Naive B cell (primary cell): ENCODE data around the gene LRRC74B. TPM values are rescaled to one million over a fixed set of nuclear protein-coding genes. Genes with fewer than 3 reads are reported as not detected.
"Not testable (repeated sequence)": the region's sequence is repeated elsewhere in the genome, so short reads cannot be mapped to it uniquely, and the experiment has no call there.

Source experiments
- ATAC-seq, 2 donors: fragments of 150-1000 bp; cut with Tn5 transposase; 2 replicates each; pipeline ENCODE4 v1.10.0; 2021; ENCODE audit warnings: low read depth in 2 of 2, mild to moderate bottlenecking in 2 of 2, moderate library complexity in 2 of 2
- DNase-seq: peaks from one replicate; pipeline ENCODE4 v3.0.0; 2022
- H3K27ac Mint-ChIP-seq, 6 donors: one replicate each; pipeline ENCODE4 v1.8.0; 2020 to 2022; ENCODE audit warnings: mild to moderate bottlenecking in 6 of 6, mixed read lengths in 6 of 6, moderate library complexity in 5 of 6, inconsistent platforms in 2 of 6
- H3K27me3 Mint-ChIP-seq, 3 donors: one replicate each; pipeline ENCODE4 v1.8.0; 2021 to 2022; ENCODE audit warnings: mixed read lengths in 3 of 3, mild to moderate bottlenecking in 1 of 3
- H3K36me3 Mint-ChIP-seq, 2 donors: one replicate each; pipeline ENCODE4 v1.8.0; 2020 to 2022; ENCODE audit warnings: mixed read lengths in 2 of 2, inconsistent platforms in 1 of 2, mild to moderate bottlenecking in 1 of 2
- H3K4me1 Mint-ChIP-seq, 3 donors: one replicate each; pipeline ENCODE4 v1.8.0; 2020 to 2022; ENCODE audit warnings: mixed read lengths in 3 of 3, inconsistent platforms in 1 of 3, mild to moderate bottlenecking in 1 of 3, moderate library complexity in 1 of 3
- H3K4me3 Mint-ChIP-seq, 8 donors: one replicate each; pipeline ENCODE4 v1.8.0; 2020 to 2022; ENCODE audit warnings: mild to moderate bottlenecking in 8 of 8, mixed read lengths in 8 of 8, moderate library complexity in 8 of 8, inconsistent platforms in 2 of 8
- H3K9me3 Mint-ChIP-seq, 7 donors: one replicate each; pipeline ENCODE4 v1.8.0; 2020 to 2022; ENCODE audit warnings: mixed read lengths in 7 of 7, mild to moderate bottlenecking in 5 of 7, inconsistent platforms in 2 of 7, moderate library complexity in 1 of 7
- polyA plus RNA-seq, 6 donors: library from polyadenylated mRNA; unstranded; fragments of 300-500 nt; fragmentation: Illumina TruSeq; gene quantifications; one replicate each; pipeline ENCODE4 v1.2.3, GENCODE V29; 2021; ENCODE audit warnings: low read depth in 6 of 6

Gene LRRC74B
- polyA plus RNA-seq, 6 donors from 2014 or later: not detected

DNA sequence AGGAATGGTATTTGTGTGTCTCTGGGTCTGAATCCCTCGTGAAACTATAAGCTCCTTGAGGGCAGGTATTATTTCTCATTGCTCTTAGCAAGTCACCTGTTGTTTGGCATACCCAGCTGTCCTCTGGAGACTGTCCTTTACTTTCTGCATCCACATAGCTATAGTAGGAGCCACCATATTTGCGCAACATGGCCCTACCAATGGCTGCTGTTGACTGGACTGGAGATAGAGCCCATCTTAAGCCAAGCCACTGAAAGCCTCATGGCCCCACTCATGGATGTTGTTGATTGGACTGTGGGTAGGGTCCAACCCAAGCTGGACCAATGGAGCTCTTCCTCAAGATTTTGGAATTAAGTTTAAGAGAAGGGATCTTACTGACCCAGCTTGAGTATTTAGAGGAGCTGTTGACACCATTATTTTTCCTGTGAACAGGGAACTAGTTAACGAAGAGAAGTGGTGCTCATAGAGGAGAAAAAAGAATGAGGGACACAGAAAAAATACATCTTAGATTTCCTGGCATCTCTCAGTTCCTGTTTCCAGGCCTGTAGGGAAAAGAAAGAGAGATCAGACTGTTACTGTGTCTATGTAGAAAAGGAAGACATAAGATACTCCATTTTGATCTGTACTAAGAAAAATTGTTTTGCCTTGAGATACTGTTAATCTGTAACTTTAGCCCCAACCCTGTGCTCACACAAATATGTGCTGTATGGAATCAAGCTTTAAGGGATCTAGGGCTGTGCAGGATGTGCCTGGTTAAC, 47.2 kb downstream of the LRRC74B start:
- Mint-ChIP-seq H3K4me3 (peak overlapping the region in 1 of 8 donors; percentile 9), H3K36me3 (peaks cover 0 to under 1% of the 10 kb centered on the region in 2 donors), H3K9me3 (no peaks in the 10 kb centered on the region), H3K4me1 (no peaks in the 10 kb centered on the region), H3K27ac (no peak overlapping the region), H3K27me3 (peaks cover 2 to 3% (median 2%) of the 10 kb centered on the region in 3 donors)
- DNase-seq (no peak), ATAC-seq (no peak)

GRCh38 chr22:21093555-21094137, 47.9 kb downstream of the LRRC74B start:
- H3K9me3 Mint-ChIP-seq, H3K36me3 Mint-ChIP-seq, ATAC-seq, DNase-seq, H3K4me1 Mint-ChIP-seq, H3K27me3 Mint-ChIP-seq, H3K4me3 Mint-ChIP-seq, H3K27ac Mint-ChIP-seq: not testable (repeated sequence)

GRCh38 chr22:21094911-21095772, 49.4 kb downstream of the LRRC74B start:
- no peak overlapping the region for H3K4me3 Mint-ChIP-seq
- DNase-seq: no peak
- H3K9me3 Mint-ChIP-seq: no peaks in the 10 kb centered on the region
- ATAC-seq: no peak
- H3K4me1 Mint-ChIP-seq: no peaks in the 10 kb centered on the region
- H3K27me3 Mint-ChIP-seq: peaks cover 0 to 18% (median 14%) of the 10 kb centered on the region in 3 donors
- no peak overlapping the region for H3K27ac Mint-ChIP-seq
- H3K36me3 Mint-ChIP-seq: peaks cover 3 to 7% of the 10 kb centered on the region in 2 donors

DNA sequence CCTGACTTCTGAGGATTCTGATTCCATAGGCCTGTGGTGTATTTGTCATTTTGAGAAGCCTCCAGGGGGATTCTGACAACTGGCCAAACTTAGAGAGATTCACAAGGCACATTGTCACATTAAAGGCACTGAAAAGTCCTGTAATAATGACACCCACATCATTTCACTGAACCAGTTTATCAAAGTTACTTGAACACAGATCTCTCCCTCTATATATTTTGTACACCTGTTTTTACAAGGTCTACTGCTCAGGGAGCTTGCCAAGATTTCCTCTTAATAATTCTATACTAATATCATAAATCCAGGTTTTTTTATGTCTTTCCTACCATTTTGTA, 50.0 kb downstream of the LRRC74B start:
- Mint-ChIP-seq H3K9me3 (no peaks in the 10 kb centered on the region), H3K4me1 (no peaks in the 10 kb centered on the region), H3K27ac (no peak overlapping the region), H3K4me3 (no peak overlapping the region), H3K36me3 (peaks cover 3 to 7% of the 10 kb centered on the region in 2 donors), H3K27me3 (peaks cover 0 to 23% (median 17%) of the 10 kb centered on the region in 3 donors)
- no peak for DNase-seq
- no peak for ATAC-seq

DNA sequence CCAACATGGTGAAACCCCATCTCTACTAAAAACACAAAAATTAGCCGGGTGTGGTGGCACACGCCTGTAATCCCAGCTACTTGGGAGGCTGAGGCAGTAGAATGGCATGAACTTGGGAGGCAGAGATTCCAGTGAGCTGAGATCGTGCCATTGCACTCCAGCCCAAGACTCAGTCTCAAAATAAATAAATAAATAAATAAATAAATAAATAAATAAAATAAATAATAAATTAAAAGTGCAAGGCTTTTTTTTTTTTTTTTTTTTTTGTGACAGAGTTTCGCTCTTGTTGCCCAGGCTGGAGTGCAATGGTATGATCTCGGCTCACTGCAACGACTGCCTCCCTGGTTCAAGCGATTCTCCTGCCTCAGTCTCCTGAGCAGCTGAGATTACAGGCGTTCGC, 51.1 kb downstream of the LRRC74B start:
- ATAC-seq, H3K27ac Mint-ChIP-seq, H3K9me3 Mint-ChIP-seq, H3K36me3 Mint-ChIP-seq, DNase-seq, H3K4me1 Mint-ChIP-seq, H3K4me3 Mint-ChIP-seq: not testable (repeated sequence)
- H3K27me3 Mint-ChIP-seq: peaks cover 1 to 30% (median 21%) of the 10 kb centered on the region in 3 donors

GRCh38 chr22:21098099-21098671, 52.4 kb downstream of the LRRC74B start:
- ATAC-seq: no peak
- Mint-ChIP-seq H3K27me3 (peaks cover 4 to 39% (median 32%) of the 10 kb centered on the region in 3 donors), H3K27ac (no peak overlapping the region), H3K36me3 (peaks cover 3 to 7% of the 10 kb centered on the region in 2 donors), H3K4me3 (no peak overlapping the region), H3K4me1 (peaks cover 8 to 9% (median 8%) of the 10 kb centered on the region in 3 donors), H3K9me3 (no peaks in the 10 kb centered on the region)
- no peak for DNase-seq

- no peaks in the 10 kb centered on the region for H3K9me3 Mint-ChIP-seq
Observed at GRCh38 chr22:21099578-21099977, 53.8 kb downstream of the LRRC74B start.

GRCh38 chr22:21100149-21101032, 54.6 kb downstream of the LRRC74B start:
- Mint-ChIP-seq H3K36me3 (peaks cover 3 to 7% of the 10 kb centered on the region in 2 donors), H3K27ac (peak overlapping the region in 2 of 6 donors; percentile 34 to 76), H3K4me3 (peak overlapping the region in 1 of 8 donors; percentile 23), H3K4me1 (peaks cover 8 to 9% (median 9%) of the 10 kb centered on the region in 3 donors), H3K9me3 (no peaks in the 10 kb centered on the region), H3K27me3 (peaks cover 9 to 57% (median 50%) of the 10 kb centered on the region in 3 donors)
- no peak for DNase-seq
- ATAC-seq: no peak

More at GRCh38 chr22:21099578-21099977, 53.8 kb downstream of the LRRC74B start:
- Mint-ChIP-seq H3K36me3 (peaks cover 3 to 7% of the 10 kb centered on the region in 2 donors), H3K27ac (no peak overlapping the region), H3K4me3 (no peak overlapping the region), H3K27me3 (peaks cover 9 to 49% (median 42%) of the 10 kb centered on the region in 3 donors), H3K4me1 (peaks cover 8 to 9% (median 9%) of the 10 kb centered on the region in 3 donors)
- ATAC-seq (no peak), DNase-seq (no peak)

- H3K4me1 Mint-ChIP-seq: peaks cover 8 to 9% (median 9%) of the 10 kb centered on the region in 3 donors
- peaks cover 15 to 65% (median 56%) of the 10 kb centered on the region in 3 donors for H3K27me3 Mint-ChIP-seq
- no peak overlapping the region for H3K27ac Mint-ChIP-seq
- no peak overlapping the region for H3K4me3 Mint-ChIP-seq
- DNase-seq (no peak), ATAC-seq (no peak)
- no peaks in the 10 kb centered on the region for H3K9me3 Mint-ChIP-seq
- H3K36me3 Mint-ChIP-seq: peaks cover 3 to 7% of the 10 kb centered on the region in 2 donors
Observed at GRCh38 chr22:21101877-21102638, 56.3 kb downstream of the LRRC74B start.

DNA sequence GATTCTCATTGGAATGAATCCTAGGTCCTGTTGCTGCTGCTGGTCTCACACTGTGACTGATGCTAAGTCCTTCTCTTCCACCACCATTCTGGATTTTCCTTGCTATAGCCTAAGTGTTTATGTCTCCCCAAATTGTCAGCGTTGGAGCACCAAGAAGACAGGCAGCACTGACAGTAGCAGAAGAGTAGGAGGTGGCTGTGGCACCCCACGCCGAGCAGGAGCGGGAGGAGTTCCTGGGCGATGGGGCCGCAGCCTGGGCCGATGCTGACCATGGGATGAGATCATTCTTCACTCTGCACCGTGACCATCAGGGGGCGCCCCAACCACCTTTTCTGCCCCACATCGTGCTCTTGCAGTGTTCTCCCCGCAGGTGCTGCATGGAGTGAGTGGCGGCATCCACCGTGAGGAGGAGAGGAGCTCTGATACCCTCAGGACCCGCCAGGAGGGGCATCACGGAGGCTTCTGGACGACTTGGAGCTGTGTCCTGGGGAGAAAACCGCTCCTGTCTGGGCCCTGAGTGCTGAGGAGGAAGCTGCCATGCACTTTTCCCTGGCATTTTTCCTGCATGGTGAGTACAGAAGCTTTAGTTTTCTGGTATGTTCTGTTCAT, 57.0 kb downstream of the LRRC74B start:
- DNase-seq: peak; percentile 45
- peak; percentile 83 to 88 for ATAC-seq
- Mint-ChIP-seq H3K36me3 (peaks cover 3 to 7% of the 10 kb centered on the region in 2 donors), H3K9me3 (no peaks in the 10 kb centered on the region), H3K27me3 (peaks cover 17 to 65% (median 56%) of the 10 kb centered on the region in 3 donors), H3K4me1 (peaks cover 8 to 9% (median 9%) of the 10 kb centered on the region in 3 donors), H3K4me3 (peak overlapping the region in 4 of 8 donors; percentile 4 to 65 (median 26)), H3K27ac (peak overlapping the region in 1 of 6 donors; percentile 27)

GRCh38 chr22:21103633-21104032, 57.9 kb downstream of the LRRC74B start:
- H3K27me3 Mint-ChIP-seq: peaks cover 17 to 58% (median 49%) of the 10 kb centered on the region in 3 donors
- no peaks in the 10 kb centered on the region for H3K9me3 Mint-ChIP-seq
- no peak overlapping the region for H3K27ac Mint-ChIP-seq
- no peak overlapping the region for H3K4me3 Mint-ChIP-seq
- H3K36me3 Mint-ChIP-seq: no peaks in the 10 kb centered on the region
- DNase-seq (no peak), ATAC-seq (no peak)
- H3K4me1 Mint-ChIP-seq: peaks cover 8 to 9% (median 9%) of the 10 kb centered on the region in 3 donors
